WTC11 (cell line): Measurements from ENCODE around the gene SYT5. TPM values are rescaled to one million over a fixed set of nuclear protein-coding genes. Genes with fewer than 3 reads are reported as not detected.
A peak's percentile ranks its signal among the peaks of the same experiment; 100 is the strongest.

ENCODE experiments used
- ATAC-seq: fragments of 200-7000 bp; cut with Tn5 transposase; 2 replicates; pipeline ENCODE4 v1.10.0; 2021; ENCODE audit warnings: mild to moderate bottlenecking, moderate library complexity
- CTCF ChIA-PET: fragments of 300-600 bp; sonication (Branson Sonifier 250); formaldehyde crosslinking; loops from one replicate; lab custom pipeline; 2021; ENCODE audit warnings: antibody characterized with exemption; lab: Charles Lee
- POLR2A ChIA-PET: fragments of 350-600 bp; sonication (Branson Sonifier 250); formaldehyde crosslinking; loops from one replicate; lab custom pipeline; 2021; ENCODE audit warnings: antibody characterized with exemption; lab: Charles Lee
- DNase-seq: peaks from one replicate; pipeline ENCODE4 v3.0.0; 2021; ENCODE audit warnings: low spot score
- H3K27ac Mint-ChIP-seq: 2 replicates; pipeline ENCODE4 v1.8.0; 2021; ENCODE audit warnings: mixed read lengths
- H3K27me3 Mint-ChIP-seq: 2 replicates; pipeline ENCODE4 v1.8.0; 2021; ENCODE audit warnings: low read depth, mild to moderate bottlenecking, moderate library complexity, mixed read lengths
- H3K36me3 Mint-ChIP-seq: 2 replicates; pipeline ENCODE4 v1.8.0; 2021; ENCODE audit warnings: mixed read lengths
- H3K4me1 Mint-ChIP-seq: 2 replicates; pipeline ENCODE4 v1.8.0; 2022; ENCODE audit warnings: mixed read lengths
- H3K4me3 Mint-ChIP-seq: 2 replicates; pipeline ENCODE4 v1.8.0; 2021; ENCODE audit warnings: mild to moderate bottlenecking, moderate library complexity, mixed read lengths
- H3K9me3 Mint-ChIP-seq: 2 replicates; pipeline ENCODE4 v1.8.0; 2021; ENCODE audit warnings: mixed read lengths
- CREM ChIP-seq: sonication (generic); formaldehyde crosslinking; IDR thresholded peaks from 2 replicates; pipeline ENCODE4 v1.8.1; 2022; ENCODE audit warnings: mild to moderate bottlenecking, missing genetic modification reagents, moderate library complexity
- ELF4 ChIP-seq: sonication (generic); formaldehyde crosslinking; IDR thresholded peaks from 2 replicates; pipeline ENCODE4 v1.8.1; 2022; ENCODE audit warnings: low read depth, mild to moderate bottlenecking, moderate library complexity, missing genetic modification reagents
- FOXK1 ChIP-seq: sonication (generic); formaldehyde crosslinking; IDR thresholded peaks from 2 replicates; pipeline ENCODE4 v1.8.0; 2022; ENCODE audit warnings: mild to moderate bottlenecking, moderate library complexity, missing genetic modification reagents
- GTF2I ChIP-seq: fragments of 250-450 bp; sonication (Bioruptor Pico); conservative IDR thresholded peaks from 2 replicates; pipeline ENCODE4 v1.4.0; 2021; ENCODE audit warnings: mild to moderate bottlenecking
- NR2C2 ChIP-seq: sonication (generic); formaldehyde crosslinking; IDR thresholded peaks from 2 replicates; pipeline ENCODE4 v1.8.0; 2022; ENCODE audit warnings: mild to moderate bottlenecking, missing genetic modification reagents
- RORB ChIP-seq: fragments of 250-450 bp; sonication (Bioruptor Pico); IDR thresholded peaks from 2 replicates; pipeline ENCODE4 v1.9.0; 2021; ENCODE audit warnings: mild to moderate bottlenecking
- TP53 ChIP-seq: sonication (generic); formaldehyde crosslinking; IDR thresholded peaks from 2 replicates; pipeline ENCODE4 v1.8.1; 2023; ENCODE audit warnings: mild to moderate bottlenecking, missing genetic modification reagents
- ZNF232 ChIP-seq: sonication (generic); formaldehyde crosslinking; IDR thresholded peaks from 2 replicates; pipeline ENCODE4 v1.8.0; 2022; ENCODE audit warnings: mild to moderate bottlenecking, missing genetic modification reagents
- total RNA-seq: library from RNA; stranded (reverse); gene quantifications from 3 replicates; pipeline ENCODE4 v1.2.3, GENCODE V29; 2021
- TF ChIP-seq, protein P1 (sequence below): sonication (generic); formaldehyde crosslinking; IDR thresholded peaks from 2 replicates; pipeline ENCODE4 v1.8.0; 2022; ENCODE audit warnings: missing genetic modification reagents
- TF ChIP-seq, protein P2 (sequence below): fragments of 250-450 bp; sonication (Bioruptor Pico); IDR thresholded peaks from 2 replicates; pipeline ENCODE4 v1.9.0; 2021; ENCODE audit warnings: moderate library complexity, mild to moderate bottlenecking, inconsistent platforms, borderline replicate concordance
- TF ChIP-seq, protein P3 (sequence below): sonication (generic); formaldehyde crosslinking; IDR thresholded peaks from 2 replicates; pipeline ENCODE4 v1.8.1; 2023; ENCODE audit warnings: mild to moderate bottlenecking, missing genetic modification reagents, moderate library complexity
- TF ChIP-seq, protein P4 (sequence below): fragments of 200-600 bp; IDR thresholded peaks from 2 replicates; pipeline ENCODE4 v1.8.0; 2022; ENCODE audit warnings: antibody characterized with exemption
- TF ChIP-seq, protein P5 (sequence below): sonication (generic); formaldehyde crosslinking; IDR thresholded peaks from 2 replicates; pipeline ENCODE4 v1.8.0; 2023; ENCODE audit warnings: missing genetic modification reagents, mild to moderate bottlenecking, borderline replicate concordance
- TF ChIP-seq, protein P6 (sequence below): sonication (generic); formaldehyde crosslinking; IDR thresholded peaks from 2 replicates; pipeline ENCODE4 v1.8.0; 2022; ENCODE audit warnings: mild to moderate bottlenecking, missing genetic modification reagents

Gene SYT5
- total RNA-seq, 1 experiment from 2014 or later: 0.77 TPM

DNA sequence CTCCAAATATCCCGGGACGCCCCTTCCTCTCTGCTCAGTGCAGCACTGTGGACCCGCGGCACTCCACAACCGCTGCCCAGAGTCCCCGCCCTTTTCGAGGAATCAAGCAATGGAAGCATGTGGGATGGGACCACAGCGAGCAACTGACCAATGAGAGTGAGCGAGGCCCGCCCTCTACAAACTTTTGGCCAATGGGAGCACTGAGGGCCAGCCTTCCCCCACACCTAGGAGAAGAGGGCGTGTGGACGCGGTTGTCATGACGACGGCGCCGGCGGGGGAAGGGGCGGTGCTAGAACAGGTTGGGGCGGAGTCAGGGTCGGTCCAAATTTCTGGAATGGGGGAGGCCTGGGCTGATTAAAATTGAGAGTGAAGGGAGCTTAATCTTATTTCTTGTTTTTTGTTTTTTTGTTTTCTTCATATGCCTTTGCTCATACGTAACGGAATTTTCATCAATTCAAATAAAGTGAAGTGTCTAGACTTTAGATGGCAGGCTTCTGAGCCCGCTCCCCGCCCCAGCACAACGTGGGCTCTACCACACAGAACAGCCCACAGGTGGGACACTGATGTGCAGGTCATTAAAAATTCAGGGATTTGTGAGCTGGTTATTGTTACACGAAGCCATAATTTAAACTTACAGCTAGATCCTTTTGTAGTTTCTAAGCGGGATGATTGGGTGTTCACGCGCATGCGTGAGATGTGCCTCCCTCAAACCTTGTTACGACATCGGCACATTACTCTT, 13.4 kb downstream of the SYT5 start, which contains the start of gene DNAAF3 (continued):
- TF ChIP-seq, protein P1, sequence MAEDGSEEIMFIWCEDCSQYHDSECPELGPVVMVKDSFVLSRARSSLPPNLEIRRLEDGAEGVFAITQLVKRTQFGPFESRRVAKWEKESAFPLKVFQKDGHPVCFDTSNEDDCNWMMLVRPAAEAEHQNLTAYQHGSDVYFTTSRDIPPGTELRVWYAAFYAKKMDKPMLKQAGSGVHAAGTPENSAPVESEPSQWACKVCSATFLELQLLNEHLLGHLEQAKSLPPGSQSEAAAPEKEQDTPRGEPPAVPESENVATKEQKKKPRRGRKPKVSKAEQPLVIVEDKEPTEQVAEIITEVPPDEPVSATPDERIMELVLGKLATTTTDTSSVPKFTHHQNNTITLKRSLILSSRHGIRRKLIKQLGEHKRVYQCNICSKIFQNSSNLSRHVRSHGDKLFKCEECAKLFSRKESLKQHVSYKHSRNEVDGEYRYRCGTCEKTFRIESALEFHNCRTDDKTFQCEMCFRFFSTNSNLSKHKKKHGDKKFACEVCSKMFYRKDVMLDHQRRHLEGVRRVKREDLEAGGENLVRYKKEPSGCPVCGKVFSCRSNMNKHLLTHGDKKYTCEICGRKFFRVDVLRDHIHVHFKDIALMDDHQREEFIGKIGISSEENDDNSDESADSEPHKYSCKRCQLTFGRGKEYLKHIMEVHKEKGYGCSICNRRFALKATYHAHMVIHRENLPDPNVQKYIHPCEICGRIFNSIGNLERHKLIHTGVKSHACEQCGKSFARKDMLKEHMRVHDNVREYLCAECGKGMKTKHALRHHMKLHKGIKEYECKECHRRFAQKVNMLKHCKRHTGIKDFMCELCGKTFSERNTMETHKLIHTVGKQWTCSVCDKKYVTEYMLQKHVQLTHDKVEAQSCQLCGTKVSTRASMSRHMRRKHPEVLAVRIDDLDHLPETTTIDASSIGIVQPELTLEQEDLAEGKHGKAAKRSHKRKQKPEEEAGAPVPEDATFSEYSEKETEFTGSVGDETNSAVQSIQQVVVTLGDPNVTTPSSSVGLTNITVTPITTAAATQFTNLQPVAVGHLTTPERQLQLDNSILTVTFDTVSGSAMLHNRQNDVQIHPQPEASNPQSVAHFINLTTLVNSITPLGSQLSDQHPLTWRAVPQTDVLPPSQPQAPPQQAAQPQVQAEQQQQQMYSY: no peak
- TF ChIP-seq ELF4 (CRISPR knock-in tag): no peak
- no peak for TF ChIP-seq GTF2I
- 0 out of 2 replicates have a peak, but pooled peaks have one; percentile 21 for TF ChIP-seq FOXK1

DNA sequence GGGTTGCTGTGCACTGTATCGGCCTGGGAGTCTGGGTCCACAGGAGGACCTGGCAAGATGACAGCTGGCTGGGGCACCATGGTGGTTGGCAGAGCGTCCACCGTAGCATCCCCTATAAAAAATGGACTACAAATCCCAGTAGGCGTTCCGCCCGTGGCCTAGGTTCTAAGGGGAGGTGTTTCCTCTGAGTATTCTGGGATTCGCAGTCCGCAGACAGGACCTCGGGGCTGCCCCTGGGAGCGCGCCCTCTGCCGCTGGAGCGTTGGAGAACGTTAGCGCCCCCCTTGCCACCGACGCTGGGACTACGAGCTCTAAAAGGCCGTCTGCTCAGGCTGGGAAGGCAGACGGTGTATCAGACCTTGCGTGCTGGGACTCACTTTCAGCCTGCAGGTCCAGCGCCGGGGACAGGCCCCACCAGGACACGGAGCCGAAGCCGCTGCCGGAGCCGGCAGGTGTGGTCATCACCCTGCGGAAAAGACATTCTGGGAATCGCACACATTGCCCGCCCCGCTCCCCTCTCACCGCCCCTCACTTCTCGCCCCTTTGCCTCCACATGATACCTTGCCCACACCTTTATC, 14.0 kb downstream of the SYT5 start:
- Mint-ChIP-seq H3K4me3 (peak overlapping the region; percentile 94), H3K27ac (peak overlapping the region; percentile 75), H3K36me3 (no peaks in the 10 kb centered on the region), H3K9me3 (no peaks in the 10 kb centered on the region), H3K27me3 (peaks cover 71% of the 10 kb centered on the region), H3K4me1 (peaks cover 8% of the 10 kb centered on the region; the same call in 1 of the 2 replicates)
- ChIA-PET POLR2A (interaction anchor here (0.6 to 0.8 kb wide), 2 partner anchors 20 to 130 kb away, joined by 3 read pairs; no protein-coding TSS in a partner anchor), CTCF (interaction anchor here (0.6 to 3.2 kb wide), 48 partner anchors 9 to 489 kb away, joined by 3 to 64 read pairs (median 4); partner anchors contain the start of genes EPS8L1, HSPBP1, KMT5C and PPP1R12C)
- peak; percentile 84 for ATAC-seq
- no peak for TF ChIP-seq ELF4 (CRISPR knock-in tag)
- TF ChIP-seq, protein P2, sequence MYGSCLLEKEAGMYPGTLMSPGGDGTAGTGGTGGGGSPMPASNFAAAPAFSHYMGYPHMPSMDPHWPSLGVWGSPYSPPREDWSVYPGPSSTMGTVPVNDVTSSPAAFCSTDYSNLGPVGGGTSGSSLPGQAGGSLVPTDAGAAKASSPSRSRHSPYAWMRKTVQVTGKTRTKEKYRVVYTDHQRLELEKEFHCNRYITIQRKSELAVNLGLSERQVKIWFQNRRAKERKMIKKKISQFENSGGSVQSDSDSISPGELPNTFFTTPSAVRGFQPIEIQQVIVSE (CRISPR knock-in tag): no peak
- TF ChIP-seq CREM (CRISPR knock-in tag): 0 out of 2 replicates have a peak, but pooled peaks have one; percentile 22
- TF ChIP-seq, protein P3, sequence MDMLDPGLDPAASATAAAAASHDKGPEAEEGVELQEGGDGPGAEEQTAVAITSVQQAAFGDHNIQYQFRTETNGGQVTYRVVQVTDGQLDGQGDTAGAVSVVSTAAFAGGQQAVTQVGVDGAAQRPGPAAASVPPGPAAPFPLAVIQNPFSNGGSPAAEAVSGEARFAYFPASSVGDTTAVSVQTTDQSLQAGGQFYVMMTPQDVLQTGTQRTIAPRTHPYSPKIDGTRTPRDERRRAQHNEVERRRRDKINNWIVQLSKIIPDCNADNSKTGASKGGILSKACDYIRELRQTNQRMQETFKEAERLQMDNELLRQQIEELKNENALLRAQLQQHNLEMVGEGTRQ (CRISPR knock-in tag): 0 out of 2 replicates have a peak, but pooled peaks have one; percentile 3
- no peak for TF ChIP-seq TP53
- TF ChIP-seq FOXK1: 0 out of 2 replicates have a peak, but pooled peaks have one; percentile 13
- TF ChIP-seq, protein P4, sequence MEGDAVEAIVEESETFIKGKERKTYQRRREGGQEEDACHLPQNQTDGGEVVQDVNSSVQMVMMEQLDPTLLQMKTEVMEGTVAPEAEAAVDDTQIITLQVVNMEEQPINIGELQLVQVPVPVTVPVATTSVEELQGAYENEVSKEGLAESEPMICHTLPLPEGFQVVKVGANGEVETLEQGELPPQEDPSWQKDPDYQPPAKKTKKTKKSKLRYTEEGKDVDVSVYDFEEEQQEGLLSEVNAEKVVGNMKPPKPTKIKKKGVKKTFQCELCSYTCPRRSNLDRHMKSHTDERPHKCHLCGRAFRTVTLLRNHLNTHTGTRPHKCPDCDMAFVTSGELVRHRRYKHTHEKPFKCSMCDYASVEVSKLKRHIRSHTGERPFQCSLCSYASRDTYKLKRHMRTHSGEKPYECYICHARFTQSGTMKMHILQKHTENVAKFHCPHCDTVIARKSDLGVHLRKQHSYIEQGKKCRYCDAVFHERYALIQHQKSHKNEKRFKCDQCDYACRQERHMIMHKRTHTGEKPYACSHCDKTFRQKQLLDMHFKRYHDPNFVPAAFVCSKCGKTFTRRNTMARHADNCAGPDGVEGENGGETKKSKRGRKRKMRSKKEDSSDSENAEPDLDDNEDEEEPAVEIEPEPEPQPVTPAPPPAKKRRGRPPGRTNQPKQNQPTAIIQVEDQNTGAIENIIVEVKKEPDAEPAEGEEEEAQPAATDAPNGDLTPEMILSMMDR: peak; percentile 22; the same call in 1 of the 2 replicates
- DNase-seq: peak; percentile 93

DNA sequence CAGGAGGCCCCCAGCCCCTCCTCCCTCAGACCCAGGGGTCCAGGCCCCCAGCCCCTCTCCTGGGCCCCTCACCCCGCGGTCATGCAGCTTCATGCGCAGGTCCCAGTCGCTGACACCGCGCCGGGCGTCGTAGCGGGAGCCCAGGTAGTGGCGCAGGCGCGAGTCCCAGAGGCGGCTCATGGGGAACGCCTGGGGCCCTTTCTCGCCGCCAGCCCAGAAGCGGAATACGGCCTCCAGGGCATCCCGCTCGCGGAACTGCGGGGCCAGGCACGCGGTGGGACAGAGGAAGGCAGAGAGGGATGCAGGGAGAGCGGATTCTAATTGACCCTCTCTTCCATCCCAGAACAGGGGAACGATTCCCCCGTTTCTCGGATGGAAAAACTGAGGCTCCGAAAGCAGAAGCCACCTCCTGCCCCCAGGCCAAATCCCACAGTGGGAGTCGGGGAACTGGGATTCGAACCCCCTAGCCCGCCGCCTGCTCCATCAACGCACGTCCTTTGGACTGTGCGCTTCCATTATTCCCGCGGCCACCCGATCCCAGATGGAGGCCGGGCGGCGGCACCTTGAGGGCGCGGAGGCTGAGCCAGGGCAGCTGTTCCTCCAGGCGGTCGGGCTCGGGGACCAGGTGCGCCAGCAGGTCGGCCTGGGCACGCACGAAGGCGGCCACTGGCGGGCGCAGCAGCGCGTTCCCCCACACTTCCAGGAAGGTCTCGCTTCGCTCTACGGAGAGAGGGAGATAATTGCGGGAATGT, 18.3 kb downstream of the SYT5 start:
- Mint-ChIP-seq H3K27ac (no peak overlapping the region), H3K27me3 (peaks cover 72% of the 10 kb centered on the region), H3K4me3 (peak overlapping the region; percentile 20), H3K4me1 (peaks cover 25% of the 10 kb centered on the region), H3K36me3 (no peaks in the 10 kb centered on the region), H3K9me3 (no peaks in the 10 kb centered on the region)
- DNase-seq: peak; percentile 49
- ChIA-PET CTCF (interaction anchor here (1.0 to 4.5 kb wide), 11 partner anchors 12 to 257 kb away, joined by 5 to 108 read pairs (median 16); partner anchors contain the start of genes HSPBP1, KMT5C, PPP1R12C and TNNT1), POLR2A (interaction anchor here (1.9 kb wide), 1 partner anchor 15 kb away, joined by 11 read pairs; no protein-coding TSS in a partner anchor)
- ATAC-seq: no peak
- TF ChIP-seq, protein P5, sequence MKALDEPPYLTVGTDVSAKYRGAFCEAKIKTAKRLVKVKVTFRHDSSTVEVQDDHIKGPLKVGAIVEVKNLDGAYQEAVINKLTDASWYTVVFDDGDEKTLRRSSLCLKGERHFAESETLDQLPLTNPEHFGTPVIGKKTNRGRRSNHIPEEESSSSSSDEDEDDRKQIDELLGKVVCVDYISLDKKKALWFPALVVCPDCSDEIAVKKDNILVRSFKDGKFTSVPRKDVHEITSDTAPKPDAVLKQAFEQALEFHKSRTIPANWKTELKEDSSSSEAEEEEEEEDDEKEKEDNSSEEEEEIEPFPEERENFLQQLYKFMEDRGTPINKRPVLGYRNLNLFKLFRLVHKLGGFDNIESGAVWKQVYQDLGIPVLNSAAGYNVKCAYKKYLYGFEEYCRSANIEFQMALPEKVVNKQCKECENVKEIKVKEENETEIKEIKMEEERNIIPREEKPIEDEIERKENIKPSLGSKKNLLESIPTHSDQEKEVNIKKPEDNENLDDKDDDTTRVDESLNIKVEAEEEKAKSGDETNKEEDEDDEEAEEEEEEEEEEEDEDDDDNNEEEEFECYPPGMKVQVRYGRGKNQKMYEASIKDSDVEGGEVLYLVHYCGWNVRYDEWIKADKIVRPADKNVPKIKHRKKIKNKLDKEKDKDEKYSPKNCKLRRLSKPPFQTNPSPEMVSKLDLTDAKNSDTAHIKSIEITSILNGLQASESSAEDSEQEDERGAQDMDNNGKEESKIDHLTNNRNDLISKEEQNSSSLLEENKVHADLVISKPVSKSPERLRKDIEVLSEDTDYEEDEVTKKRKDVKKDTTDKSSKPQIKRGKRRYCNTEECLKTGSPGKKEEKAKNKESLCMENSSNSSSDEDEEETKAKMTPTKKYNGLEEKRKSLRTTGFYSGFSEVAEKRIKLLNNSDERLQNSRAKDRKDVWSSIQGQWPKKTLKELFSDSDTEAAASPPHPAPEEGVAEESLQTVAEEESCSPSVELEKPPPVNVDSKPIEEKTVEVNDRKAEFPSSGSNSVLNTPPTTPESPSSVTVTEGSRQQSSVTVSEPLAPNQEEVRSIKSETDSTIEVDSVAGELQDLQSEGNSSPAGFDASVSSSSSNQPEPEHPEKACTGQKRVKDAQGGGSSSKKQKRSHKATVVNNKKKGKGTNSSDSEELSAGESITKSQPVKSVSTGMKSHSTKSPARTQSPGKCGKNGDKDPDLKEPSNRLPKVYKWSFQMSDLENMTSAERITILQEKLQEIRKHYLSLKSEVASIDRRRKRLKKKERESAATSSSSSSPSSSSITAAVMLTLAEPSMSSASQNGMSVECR (CRISPR knock-in tag): no peak
- TF ChIP-seq NR2C2 (CRISPR knock-in tag): no peak
- TF ChIP-seq, protein P6, sequence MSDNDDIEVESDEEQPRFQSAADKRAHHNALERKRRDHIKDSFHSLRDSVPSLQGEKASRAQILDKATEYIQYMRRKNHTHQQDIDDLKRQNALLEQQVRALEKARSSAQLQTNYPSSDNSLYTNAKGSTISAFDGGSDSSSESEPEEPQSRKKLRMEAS (CRISPR knock-in tag): no peak
- TF ChIP-seq RORB (CRISPR knock-in tag): no peak
- TF ChIP-seq, protein P4: no peak
- no peak for TF ChIP-seq ZNF232 (CRISPR knock-in tag)
